Stimulated activated CD4-positive, alpha-beta T cell treated with anti-CD3 and anti-CD28 coated beads, Interleukin-1b, Interleukin-23, amount 100 ng/mL, for 1 hour (primary cell): ENCODE measurements around the gene GRIN1.

Experiments used
- DNase-seq, 2 donors: peaks; one replicate each; pipeline ENCODE4 v3.0.0-alpha.2; 2020; ENCODE audit warnings: low read depth in 2 of 2

The GRIN1 gene

DNA sequence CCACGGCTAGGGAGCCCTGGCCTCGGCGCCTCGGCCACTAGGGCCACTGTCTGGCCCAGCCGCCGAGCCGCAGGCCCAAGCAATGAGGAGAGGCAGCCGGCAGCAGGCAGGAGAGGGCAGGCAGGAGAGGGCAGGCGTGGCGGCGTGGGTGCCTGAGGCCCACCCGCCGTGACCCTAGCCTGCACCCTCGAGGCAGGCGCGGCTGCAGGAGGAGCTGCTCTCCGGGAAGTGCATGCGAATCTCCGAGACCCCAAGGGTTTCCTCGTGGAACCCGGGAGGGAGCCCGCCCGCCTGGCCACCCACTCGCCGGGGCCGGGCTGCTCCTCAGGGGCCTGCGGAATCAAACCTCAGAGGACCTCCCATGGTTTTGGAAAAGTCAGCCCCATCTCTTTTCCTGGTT is 9.3 kb downstream of the GRIN1 start:
- no peak for DNase-seq

DNA sequence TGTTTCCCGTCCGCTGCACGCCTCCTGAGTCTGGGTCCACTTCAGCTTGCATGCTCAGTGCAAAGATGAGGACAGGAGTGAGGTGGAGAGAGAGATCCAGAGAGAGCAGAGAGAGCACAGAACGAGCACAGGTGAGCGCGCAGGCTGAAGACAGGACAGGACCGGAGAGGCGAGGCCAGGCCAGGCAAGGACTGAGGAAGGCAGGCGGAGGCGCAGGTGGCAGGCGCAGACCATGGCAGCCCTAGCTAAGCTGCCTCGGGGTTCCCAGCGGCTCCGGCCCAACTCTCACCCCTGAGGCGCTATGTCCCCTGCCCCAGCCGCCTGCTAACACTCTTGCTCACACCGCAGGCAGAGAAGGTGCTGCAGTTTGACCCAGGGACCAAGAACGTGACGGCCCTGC is 9.7 kb downstream of the GRIN1 start:
- no peak for DNase-seq

DNA sequence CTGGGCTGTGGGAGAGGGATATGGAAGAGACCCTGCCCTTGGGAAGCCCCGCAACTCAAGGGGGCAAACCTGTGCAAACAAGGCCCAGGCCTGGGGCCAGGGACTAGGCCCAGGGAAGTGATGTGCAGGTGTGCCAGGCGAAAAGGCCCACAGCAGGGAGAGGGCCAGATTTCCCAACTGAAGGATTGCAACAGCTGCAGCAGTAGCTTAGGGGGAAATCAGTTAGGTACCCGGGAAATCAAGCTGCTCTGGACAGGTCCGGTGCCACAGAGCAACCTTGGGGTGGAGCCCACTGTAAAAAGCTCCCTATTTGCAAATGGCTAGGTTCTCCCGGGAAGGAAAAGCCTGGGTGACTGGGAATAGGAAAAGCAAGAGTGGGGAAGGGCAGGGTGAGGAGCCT is 10.4 kb downstream of the GRIN1 start:
- DNase-seq: no peak

DNA sequence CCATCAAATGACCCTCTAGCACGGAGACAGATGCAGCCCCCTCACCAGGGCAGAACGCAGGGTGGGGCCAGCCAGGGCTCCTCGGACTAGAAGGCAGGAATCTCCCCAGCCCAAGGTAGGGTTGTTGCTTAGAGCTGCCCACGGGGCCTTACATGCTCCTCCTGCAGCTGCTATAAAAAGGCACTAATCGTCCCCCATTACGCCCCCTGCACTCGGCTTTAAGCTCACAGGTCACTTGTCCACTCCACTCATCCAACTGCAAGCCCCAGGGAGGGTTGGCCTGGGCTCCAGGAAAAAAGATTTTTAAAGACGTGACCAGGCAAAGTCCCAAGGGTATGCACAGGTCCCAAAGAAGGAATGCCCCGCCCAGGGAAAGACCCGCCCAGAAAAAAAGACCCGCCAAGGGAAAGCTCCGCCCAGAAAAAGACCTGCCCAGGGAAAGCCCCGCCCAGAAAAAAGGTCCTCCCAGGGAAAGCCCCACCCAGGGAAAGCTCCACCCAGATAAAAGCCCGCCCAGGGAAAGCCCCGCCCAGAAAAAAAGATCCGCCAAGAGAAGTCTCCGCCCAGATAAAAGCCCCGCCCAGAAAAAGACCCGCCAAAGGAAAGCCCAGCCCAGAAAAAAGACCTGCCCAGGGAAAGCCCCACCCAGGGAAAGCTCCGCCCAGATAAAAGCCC is 11.1 kb downstream of the GRIN1 start:
- no peak for DNase-seq

DNA sequence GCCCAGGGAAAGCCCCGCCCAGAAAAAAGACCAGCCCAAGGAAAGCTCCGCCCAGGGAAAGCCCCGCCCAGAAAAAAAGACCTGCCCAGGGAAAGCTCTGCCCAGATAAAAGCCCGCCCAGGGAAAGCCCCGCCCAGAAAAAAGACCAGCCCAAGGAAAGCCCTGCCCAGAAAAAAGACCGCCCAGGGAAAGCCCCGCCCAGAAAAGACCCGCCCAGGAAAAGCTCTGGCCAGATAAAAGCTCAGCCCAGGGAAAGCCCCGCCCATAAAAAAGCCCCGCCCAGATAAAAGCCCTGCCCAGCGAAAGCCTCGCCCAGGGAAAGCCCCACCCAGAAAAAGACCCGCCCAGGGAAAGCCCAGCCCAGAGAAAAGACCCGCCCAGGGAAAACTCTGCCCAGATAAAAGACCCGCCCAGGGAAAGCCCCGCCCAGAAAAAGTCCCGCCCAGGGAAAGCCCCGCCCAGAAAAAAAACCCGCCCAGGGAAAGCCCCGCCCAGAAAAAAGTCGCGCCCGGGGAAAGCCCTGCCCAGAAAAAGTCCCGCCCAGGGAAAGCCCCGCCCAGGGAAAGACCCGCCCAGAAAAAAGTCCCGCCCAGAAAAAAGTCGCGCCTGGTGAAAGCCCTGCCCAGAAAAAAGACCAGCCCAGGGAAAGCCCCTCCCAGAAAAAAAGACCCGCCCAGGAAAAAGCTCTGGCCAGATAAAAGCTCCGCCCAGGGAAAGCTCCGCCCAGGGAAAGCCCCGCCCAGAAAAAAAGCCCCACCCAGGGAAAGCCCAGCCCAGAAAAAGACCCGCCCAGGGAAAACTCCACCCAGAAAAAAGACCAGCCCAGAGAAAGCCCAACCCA is 11.9 kb downstream of the GRIN1 start:
- DNase-seq: peak in 1 of 2 donors; percentile 29

DNA sequence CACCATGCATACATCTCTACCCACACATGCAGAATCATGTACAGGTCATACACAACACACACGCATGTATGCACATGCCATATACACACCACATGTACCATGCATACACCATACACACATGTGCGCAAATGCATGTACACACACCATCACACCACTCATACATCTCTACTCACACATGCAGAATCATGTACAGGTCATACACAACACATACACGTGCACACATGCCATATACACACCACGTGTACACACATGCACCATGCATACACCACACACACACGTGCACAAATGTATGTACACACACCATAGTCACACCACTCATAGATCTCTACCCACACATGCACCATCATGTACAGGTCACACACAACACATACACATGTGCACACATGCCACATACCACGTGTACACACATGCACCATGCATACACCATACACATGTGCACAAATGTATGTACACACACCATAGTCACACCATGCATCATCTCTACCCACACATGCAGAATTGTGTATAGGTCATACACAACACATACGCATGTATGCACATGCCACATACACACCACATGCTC is 14.0 kb downstream of the GRIN1 start:
- no peak for DNase-seq

DNA sequence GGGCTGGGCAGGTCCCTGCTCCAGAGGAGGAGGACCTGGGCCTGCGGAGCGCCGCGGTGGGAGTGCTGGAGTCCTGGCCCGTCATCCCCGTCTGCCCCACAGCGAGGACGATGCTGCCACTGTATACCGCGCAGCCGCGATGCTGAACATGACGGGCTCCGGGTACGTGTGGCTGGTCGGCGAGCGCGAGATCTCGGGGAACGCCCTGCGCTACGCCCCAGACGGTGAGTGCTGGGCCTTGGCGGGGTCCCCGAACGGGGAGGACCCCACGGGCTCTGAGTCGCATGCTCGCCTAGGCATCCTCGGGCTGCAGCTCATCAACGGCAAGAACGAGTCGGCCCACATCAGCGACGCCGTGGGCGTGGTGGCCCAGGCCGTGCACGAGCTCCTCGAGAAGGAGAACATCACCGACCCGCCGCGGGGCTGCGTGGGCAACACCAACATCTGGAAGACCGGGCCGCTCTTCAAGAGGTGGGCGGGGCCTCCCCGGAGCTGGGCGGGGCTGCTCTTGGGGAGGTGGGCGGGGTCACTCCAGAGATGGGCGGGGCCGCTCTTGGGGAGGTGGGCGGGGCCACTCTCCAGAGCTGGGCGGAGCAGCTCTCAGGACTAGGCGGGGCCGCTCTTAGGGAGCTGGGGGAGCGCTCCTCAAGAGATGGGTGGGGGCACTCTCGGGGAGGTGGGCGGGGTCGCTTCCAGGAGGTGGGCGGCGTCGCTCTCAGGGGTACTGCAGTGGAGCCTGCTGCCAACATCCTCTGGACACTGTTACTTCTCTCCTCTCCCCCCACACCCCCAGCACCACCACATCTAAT is 17.8 kb downstream of the GRIN1 start:
- DNase-seq: peak; percentile 24 to 45

DNA sequence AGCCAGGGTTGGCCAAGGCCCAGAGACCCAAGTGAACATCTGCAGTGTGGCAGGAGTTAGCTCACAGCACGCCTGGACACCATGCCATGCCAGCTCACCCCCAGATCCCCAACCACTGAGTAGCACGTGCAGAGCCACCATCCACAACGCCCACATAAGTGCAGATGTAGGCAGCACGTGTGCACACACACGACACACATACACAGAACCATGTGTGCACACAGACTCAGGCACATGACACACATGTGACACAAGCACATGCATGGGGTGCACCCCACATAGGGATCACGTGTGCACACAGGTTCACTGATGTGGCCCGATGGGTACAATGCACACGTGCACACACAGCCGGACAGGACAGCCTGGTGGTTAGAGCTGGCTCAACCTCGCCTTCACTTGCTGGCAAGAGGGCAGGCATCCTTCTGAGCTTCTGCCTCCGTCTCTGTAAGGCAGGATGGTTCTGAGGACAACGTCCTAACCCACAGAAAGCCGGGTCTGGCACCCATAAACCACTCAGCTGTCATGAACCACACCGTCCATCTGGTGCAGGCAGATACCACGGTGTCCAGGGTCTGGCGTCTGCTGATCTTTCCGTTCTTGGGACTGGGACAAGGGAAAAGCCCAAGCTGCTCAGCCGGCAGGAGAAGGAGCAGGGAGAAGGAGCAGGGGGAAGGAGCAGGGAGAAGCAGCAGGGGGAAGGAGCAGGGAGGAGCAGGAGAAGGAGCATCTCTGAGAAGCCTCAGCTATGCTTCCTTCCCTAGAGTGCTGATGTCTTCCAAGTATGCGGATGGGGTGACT is 18.9 kb downstream of the GRIN1 start:
- DNase-seq: no peak

DNA sequence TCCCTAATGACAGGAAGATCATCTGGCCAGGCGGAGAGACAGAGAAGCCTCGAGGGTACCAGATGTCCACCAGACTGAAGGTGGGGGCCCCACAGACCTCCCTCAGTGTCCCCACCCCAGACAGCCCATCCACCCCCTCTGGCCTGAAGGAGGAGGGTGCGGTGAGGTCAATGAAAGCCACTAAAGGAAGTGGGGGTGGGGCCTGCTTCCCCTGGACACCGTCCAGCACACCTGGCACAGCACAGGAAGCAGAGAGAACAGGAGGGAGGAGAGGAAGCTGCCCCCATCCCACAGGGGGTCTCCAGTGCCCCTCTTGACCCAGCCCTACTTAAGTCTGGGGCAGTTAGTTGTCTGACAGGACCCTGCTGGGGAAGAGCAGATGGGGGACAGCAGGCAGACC is 19.7 kb downstream of the GRIN1 start:
- no peak for DNase-seq

DNA sequence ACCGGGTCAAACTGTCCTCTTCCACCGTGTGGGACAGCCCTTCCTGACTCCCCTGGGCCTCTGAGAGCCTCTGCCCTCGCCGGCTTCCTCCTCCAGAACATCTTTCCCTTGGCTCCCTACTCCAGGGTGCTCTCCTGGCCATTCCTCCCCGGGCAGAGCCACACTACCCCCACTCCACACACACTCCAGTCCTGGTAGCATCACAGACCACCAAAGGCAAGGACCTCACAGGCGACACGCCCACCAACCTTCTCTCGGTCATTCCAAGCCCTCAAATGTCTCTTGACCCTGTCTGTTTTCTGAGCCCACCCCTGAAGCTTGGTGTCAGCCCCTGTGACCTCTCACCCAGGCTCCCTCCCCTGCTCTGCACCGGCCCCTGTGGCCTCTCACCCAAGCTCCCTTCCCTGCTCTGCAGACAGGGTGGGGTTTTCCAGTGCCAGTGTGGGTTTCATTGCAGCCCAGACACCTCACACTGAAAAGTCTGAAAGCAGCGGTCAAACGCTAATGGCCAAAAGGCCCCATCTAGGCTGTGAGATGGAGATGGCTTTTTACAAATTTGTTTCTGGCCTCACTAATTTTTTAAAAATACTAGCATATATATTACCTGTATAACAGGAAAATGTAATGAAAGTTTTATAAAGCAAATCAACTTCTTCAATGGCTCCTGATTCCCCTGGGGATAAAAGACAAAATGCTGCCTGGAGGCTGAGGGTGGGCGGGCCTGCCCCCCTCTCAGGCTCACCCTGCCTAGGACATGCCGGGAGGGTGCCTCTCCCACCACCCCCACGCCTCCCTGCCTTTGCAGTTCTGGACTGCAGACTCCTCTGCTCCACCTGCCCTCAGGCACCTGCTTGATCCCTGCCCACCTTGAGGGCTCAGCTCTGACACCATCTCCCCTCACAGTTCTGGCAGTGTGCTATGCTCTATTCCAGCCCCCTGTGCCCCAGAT is 20.4 kb downstream of the GRIN1 start:
- no peak for DNase-seq

DNA sequence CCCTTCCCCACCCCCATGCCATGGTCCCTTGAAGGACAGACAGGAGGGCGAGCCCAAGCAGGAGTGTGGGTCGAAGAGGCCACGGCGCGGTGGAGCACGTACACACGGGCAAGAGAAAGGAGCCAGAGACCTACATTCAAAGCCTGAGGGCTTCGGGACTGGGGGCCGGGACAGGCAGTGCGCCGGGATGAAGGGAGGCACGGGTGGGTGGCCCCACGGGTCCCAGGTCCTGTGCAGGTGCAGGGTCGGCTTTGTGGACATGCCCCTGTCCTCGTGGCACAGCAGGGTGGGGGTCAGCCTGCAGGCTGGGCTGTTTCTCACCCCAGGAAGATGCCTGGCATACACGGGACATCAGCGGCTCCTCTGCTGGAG is 21.1 kb downstream of the GRIN1 start:
- no peak for DNase-seq

DNA sequence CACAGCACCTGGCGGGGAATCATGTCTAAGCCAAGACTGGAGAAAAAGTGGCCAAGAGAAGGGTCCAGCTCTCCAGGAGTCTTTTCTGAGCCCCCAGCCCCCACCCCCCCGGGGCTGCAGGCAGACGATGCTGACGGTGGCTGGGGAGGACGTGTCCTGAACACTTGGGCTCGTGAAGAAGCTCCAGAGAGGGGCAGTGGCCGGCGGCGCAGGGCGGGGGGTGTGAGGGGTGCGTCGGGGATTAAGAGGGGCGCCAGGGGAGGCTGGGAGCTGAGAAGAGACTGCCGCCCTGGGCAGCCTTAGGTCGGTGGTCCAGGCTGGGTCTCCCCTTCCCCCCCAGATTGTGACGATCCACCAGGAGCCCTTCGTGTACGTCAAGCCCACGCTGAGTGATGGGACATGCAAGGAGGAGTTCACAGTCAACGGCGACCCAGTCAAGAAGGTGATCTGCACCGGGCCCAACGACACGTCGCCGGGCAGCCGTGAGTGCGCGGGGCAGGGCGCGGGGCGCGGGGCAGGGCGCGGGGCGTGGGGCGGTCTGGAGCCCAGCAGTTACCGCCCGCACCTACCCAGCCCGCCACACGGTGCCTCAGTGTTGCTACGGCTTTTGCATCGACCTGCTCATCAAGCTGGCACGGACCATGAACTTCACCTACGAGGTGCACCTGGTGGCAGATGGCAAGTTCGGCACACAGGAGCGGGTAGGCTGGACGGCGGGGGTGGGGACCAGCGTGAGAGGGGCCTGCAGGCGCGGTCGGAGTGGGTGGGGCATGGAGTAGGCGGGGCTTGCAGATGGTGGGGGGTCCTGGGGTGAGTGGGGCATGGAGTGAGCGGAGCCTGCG is 22.0 kb downstream of the GRIN1 start:
- DNase-seq: no peak

DNA sequence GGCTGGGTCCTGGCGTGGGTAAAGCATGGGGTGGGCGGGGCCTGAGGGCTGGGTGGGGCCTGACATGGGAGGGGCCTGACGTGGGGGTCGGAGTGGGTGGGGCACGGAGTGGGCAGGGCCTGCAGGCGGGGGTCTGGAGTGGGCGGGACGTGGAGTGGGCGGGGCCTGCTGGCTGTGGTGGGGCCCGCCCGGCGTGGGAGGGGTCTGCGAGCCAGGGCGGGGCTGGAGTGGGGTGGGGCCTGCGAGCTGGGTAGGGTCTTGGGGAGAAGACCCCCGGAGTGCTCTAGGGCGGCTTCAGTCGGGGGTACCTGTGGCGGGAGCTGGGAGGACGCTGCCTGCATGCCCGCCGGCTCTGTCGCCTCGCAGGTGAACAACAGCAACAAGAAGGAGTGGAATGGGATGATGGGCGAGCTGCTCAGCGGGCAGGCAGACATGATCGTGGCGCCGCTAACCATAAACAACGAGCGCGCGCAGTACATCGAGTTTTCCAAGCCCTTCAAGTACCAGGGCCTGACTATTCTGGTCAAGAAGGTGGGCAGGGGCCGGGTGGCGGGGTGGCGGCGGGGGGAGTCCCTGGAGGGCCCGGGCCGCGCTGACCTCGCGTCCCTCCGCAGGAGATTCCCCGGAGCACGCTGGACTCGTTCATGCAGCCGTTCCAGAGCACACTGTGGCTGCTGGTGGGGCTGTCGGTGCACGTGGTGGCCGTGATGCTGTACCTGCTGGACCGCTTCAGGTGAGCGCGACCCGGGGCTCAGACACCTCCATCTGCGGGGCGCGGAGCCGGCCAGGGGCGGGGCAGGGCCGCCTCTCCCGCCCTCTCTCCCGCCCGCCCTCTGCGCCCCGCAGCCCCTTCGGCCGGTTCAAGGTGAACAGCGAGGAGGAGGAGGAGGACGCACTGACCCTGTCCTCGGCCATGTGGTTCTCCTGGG is 22.9 kb downstream of the GRIN1 start:
- no peak for DNase-seq

DNA sequence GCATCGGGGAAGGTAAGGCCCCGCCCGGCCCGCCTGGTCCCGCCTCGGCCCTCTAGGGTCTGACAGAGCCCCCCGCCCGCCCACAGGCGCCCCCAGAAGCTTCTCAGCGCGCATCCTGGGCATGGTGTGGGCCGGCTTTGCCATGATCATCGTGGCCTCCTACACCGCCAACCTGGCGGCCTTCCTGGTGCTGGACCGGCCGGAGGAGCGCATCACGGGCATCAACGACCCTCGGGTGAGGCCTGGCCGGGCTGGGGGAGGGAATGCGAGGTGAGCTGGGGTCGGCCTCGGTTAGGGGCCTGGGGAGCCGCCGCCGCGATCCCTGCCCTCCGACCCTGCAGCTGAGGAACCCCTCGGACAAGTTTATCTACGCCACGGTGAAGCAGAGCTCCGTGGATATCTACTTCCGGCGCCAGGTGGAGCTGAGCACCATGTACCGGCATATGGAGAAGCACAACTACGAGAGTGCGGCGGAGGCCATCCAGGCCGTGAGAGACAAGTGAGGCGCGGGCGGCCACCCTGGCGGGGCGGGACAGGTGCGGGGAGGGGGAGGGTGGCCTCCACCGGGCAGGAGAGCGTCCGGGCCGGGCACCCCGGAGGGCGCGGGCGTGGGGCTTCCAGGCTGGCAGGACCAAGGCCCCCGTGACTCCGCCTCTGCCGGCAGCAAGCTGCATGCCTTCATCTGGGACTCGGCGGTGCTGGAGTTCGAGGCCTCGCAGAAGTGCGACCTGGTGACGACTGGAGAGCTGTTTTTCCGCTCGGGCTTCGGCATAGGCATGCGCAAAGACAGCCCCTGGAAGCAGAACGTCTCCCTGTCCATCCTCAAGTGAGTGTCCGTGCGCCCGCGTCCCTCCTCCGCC is 23.8 kb downstream of the GRIN1 start:
- no peak for DNase-seq

DNA sequence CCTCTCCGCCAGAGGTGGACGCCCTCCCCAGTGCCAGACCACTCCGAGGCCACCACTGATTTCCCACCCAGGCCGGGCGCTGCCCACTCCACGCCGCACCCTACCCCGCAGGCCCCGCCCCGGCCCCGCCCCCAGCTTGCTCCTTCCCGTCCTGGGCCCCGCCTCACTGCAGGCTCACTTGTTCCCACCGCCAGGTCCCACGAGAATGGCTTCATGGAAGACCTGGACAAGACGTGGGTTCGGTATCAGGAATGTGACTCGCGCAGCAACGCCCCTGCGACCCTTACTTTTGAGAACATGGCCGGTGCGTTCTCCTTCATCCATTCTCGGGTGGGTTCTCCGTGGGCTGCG is 24.4 kb downstream of the GRIN1 start:
- no peak for DNase-seq

DNA sequence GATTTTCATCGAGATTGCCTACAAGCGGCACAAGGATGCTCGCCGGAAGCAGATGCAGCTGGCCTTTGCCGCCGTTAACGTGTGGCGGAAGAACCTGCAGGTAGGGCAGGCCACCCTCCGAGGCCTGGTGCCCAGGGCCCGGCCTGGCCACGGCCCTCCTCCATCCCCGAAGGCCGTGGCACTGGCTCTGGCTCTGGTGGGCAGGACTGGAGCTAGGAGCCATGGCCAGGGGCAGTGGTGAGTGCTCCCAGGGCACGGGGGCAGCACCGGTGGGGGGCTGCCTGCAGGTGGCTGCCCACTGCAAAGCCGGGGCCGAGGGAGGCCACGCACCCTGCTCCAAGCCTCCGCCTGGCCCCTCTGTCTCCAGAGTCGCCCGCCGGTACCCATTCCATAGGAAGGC is 24.9 kb downstream of the GRIN1 start:
- no peak for DNase-seq
